ENCODE results near the gene PRICKLE1. TPM values are rescaled to one million over a fixed set of nuclear protein-coding genes. Genes with fewer than 3 reads are reported as not detected.

Gene PRICKLE1
- polyA plus RNA-seq, 1 donor: 48.6 TPM

GRCh38 chr12:42492267-42492666 lies 97.3 kb downstream of the PRICKLE1 start:
- no peak for DNase-seq

GRCh38 chr12:42490261-42490842 lies 99.2 kb downstream of the PRICKLE1 start:
- DNase-seq: no peak

DNA sequence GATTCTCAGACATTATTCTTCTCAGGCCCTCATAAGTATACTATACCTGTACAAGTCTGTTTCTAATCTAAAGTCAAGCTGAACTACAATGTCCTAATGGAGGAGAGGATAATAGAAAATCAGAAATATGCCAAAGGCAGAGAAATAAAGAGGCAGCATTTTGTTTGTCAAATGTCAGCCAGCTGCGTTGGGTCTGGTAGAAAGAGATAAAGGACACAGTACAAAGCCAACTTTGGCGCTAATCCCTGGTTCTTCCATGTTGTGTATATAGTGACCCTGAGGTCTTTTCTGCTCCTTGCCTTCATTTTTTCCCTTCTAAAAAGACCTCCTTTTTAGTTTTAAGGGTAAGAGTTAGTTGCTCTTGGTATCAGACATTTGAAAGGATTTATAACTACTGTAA lies 103.1 kb downstream of the PRICKLE1 start:
- no peak for DNase-seq

DNA sequence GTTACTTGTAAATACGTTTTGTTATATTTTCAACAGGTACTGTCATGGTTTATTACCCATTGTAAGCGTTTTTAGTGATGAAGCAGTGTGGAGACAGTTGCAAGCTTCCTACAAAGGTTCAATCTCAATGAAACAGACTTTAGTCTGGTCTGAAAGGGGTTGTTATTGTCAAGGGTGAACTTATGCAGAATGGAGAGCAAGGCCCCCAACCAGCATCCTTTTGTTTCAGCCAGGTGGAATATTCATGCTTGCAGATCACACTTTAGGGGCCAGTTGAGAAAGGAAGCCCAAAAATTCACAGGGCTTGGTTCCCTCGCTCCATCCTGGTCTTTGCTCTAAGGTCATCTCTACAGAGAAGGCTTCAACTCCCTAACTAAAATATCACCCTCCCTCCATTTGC lies 103.7 kb downstream of the PRICKLE1 start:
- no peak for DNase-seq

GRCh38 chr12:42484996-42485395 lies 104.5 kb downstream of the PRICKLE1 start:
- no peak for DNase-seq

DNA sequence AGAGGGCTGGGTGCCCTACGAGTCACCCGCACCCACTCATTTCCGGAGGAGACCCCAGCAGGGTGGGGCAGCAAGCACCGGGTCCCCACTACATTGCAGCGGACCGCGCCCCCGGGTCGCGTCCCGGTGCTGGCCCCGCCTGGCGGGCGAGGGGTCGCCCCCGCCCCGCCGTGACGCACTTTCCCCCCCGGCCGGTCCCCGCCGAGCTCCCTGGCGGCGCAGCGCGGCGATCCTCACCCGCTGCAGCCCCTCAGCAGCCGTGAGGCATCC lies 106.1 kb downstream of the PRICKLE1 start:
- peak; percentile 43 for DNase-seq

- DNase-seq: peak; percentile 85
Measured at GRCh38 chr12:42482748-42483520, 106.6 kb downstream of the PRICKLE1 start.

DNA sequence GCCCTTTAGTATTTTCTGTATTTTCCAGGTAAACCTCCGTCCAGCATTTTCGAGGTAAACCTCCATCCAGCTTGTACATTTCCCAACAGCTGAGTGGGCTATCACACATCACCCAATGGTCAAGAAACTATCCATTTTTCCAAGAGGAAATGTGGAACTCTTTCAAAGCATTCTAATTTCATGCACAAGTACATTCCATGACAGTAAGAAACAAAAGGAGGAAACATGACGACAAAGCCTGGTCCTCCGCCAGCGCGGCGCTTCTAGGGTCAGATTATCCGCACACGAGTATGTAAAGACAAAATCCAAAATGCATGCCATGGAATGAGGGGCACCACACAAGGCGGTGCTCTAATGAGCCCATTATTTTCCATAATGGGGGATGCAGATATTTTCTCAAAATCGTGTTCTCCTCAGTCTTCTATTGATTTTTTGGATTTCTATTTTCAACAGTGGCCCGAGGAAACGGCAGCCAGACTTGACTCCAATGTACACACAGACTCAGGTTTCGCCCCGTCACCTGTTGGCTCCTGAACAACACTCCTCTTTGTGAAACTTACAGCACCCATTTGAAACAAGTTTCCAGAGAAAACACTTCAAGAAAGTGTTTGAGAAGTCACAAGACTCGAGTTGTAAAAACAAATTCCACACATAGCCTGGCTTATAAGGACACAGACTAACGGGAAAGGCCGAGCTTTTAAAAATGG lies 107.4 kb downstream of the PRICKLE1 start:
- peak; percentile 45 for DNase-seq

- DNase-seq: no peak
Measured at GRCh38 chr12:42481368-42481767, 108.2 kb downstream of the PRICKLE1 start.

- no peak for DNase-seq
Measured at GRCh38 chr12:42477941-42478340, 111.6 kb downstream of the PRICKLE1 start.

DNA sequence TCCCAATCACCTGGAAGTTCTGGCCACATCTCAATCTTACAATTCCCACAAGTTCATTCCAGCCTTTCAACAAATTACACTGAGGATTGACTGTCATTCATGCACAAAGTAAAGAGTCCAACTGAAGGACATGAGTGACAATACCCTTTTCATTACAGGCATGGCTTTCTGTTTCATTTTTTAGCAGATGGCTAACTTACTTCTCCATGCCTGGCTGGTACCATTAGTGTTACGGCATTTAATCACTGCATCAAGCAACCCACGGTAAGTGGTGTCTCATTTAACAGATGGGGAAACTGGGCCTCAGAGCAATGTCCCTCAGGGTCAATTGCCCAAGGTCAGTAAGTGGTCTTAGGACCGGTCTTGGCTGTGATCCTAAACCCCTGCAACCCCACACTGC lies 114.4 kb downstream of the PRICKLE1 start:
- DNase-seq: no peak

- peak; percentile 43 for DNase-seq
Measured at GRCh38 chr12:42474391-42474790, 115.2 kb downstream of the PRICKLE1 start.

DNA sequence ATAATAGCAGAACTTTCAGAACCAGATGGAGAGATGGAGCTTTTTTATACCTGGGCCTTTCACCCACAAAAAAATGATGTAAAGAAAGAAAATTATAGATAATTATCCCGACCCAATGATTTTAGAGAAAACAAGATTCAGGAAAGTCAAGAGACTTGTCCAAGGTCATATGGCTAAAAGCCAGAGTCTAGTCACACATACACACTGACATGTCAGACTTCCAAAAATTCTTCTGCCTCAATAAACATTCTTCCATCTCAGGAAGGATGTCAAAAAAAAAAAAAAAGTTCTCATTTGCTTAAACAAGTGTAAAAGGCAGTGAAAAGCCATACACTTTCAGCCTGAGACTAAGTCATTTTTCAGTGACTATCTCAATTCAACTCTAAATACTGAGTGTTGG lies 116.0 kb downstream of the PRICKLE1 start:
- DNase-seq: no peak

DNA sequence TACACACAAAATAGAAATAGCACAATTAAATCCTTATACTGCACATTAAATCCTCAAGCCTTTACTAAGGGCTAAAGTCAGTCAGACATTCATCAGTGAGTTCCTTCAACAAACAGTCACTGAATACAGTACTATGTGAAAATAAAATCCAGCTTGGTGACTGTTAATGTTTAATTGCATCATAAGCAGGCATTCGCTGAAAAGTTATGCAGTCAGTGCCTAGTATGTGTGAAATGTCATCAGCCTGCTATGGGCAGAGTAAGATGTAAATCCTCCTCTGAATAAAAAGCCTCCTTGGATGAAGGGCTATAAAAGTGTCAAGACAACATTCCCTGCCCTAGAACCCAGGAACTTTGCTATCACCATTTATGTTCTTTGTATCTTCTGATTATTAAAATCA lies 116.4 kb downstream of the PRICKLE1 start:
- no peak for DNase-seq

GRCh38 chr12:42472376-42472775 lies 117.2 kb downstream of the PRICKLE1 start:
- no peak for DNase-seq

DNA sequence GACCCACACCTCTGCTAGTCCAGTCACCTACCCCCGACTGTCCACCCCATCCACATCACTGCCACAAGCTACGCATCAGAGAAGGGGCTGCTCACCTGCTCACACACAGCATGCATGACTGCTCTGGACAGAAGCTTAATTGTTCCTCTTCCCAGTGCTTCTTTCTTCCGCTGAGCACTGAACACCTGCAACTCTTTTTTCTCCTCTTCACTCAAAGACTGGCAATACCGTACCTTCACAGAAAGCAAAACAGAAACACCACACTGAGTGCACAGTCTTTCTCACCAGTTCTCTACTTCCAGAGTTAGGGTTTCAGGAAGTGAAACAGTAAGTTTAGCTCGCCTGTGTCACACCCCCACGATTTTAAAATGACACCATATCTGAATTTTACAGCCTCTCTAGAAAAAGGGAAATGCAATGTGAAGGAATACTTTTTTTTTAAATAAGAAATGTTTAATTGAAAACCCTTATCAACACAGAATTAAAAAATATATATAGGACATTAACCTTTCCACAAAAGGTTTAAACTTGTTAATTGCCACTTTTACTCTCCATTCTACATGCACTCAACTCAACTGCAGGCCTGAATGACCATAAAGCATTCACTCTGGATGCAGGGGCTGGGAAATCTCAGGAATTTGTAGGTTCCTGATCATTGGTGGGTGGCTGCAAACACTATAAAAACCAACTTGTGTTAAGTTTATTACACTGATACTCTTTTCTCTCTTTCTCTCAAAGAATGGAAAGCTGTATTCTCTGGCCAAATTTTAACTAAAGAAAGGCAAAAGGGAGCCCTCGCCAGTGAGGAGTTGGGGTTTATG lies 120.0 kb downstream of the PRICKLE1 start:
- DNase-seq: no peak

DNA sequence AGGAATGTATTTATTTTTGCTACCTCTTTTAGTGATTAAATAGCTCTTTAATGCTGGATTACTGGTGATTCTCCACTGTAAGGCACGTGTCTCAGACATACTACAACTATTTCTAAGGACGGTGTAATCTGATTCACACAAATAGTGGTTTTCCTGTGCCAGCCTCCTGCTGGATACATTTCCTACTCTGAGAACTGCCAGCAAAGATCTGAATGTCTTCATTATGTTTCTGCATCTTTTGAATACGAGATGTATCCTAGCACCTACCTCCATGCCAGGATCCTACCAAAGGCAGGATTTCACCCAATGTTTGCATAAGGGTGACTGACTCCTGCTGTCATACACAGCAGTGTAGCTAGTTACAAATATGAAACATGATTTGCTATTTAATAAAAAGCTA lies 120.6 kb downstream of the PRICKLE1 start:
- no peak for DNase-seq

DNA sequence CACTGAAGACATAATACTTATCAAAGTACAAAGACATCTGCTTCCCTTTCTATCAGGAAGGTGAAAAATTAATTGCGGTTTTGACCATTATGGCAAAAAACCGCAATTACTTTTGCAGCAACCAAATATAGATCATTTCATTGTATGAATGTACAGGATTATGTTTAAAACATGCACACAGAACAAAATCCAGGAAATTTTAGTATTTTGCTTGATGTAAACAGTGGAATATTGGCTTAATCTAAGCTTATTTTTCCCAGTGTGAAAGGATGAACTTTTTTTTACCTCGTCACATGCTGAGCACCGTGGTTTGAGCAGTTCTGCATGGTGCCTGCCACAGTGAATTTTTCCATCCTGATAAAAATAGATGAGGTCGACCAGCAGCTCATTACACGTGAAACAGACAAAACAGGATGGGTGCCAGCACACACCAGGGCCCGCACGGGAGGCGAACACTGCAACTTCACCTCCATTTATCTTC lies 121.2 kb downstream of the PRICKLE1 start:
- DNase-seq: no peak

- no peak for DNase-seq
Measured at GRCh38 chr12:42463671-42464070, 125.9 kb downstream of the PRICKLE1 start.

GRCh38 chr12:42462486-42462885 lies 127.1 kb downstream of the PRICKLE1 start:
- DNase-seq: no peak

- DNase-seq: no peak
Measured at GRCh38 chr12:42459336-42459847, 130.2 kb downstream of the PRICKLE1 start.

DNA sequence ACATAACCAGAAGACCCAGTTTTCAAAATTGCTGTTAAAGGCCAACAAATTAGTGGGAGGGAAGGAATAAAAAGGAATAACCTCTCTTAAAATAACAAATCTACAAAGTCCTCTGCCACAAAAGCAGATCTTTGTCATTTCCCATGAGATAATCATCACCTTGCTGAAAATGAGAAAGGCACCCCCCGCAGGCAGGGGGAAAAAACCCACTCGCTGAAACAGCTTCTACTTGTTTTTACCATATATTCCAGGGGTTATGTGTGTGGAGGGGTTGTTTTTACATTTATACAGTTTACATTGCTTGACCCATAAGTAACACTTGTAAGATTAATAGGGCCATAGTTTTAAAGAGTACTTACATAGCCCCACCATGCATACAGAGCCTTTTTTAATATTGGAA lies 131.0 kb downstream of the PRICKLE1 start:
- no peak for DNase-seq

All from left kidney (tissue), 2 donors.